Kidney epithelial cell (primary cell): ENCODE results near the gene UROC1. TPM values are rescaled to one million over a fixed set of nuclear protein-coding genes. Genes with fewer than 3 reads are reported as not detected.

Experiments
- DNase-seq: peaks from one replicate; pipeline ENCODE4 v3.0.0-alpha.2; 2010; ENCODE audit warnings: low read depth
- H3K27me3 ChIP-seq: 2 replicates; pipeline ENCODE4 v1.6.0; 2011; ENCODE audit warnings: low read length; ENCODE audit not compliant: control insufficient read depth, insufficient read depth
- H3K36me3 ChIP-seq: 2 replicates; pipeline ENCODE4 v1.5.1; 2011; ENCODE audit warnings: low read length; ENCODE audit not compliant: control insufficient read depth, insufficient read depth
- H3K4me3 ChIP-seq: 2 replicates; pipeline ENCODE4 v1.5.1; 2011; ENCODE audit warnings: low read depth, mild to moderate bottlenecking, control low read depth, low read length
- CTCF ChIP-seq: IDR thresholded peaks from 2 replicates; pipeline ENCODE4 v1.5.1; 2011; ENCODE audit warnings: mild to moderate bottlenecking, moderate library complexity, low read length, control low read depth, inconsistent platforms; ENCODE audit not compliant: insufficient read depth, poor library complexity, severe bottlenecking
- total RNA-seq: library from RNA; depleted of rRNA; stranded (reverse); fragments of >200 nt; gene quantifications from 2 replicates; pipeline ENCODE4 v1.2.3, GENCODE V29; 2015

Gene UROC1
- total RNA-seq, 1 donor from 2014 or later, result not detected

DNA sequence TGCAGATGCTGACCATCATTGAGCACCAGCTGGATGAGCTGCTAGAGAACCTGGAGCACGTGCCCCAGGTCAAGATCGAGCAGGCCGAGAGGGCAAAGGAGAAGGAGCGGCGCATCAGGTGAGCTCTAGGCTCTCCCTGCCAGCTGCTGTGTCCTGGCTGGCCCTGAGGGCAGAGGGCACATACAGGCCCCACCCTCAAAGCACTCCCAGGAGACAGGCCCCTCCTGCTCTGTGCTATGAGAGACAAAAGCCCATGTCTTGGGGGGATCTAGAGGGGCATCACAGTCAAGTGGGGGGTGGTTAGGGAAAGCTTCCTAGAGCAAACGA is 83.3 kb downstream of the UROC1 start:
- H3K27me3 ChIP-seq, result no peaks in the 10 kb centered on the region
- H3K36me3 ChIP-seq, result no peaks in the 10 kb centered on the region
- DNase-seq, result no peak
- no peak overlapping the region for H3K4me3 ChIP-seq
- no peak for TF ChIP-seq CTCF

DNA sequence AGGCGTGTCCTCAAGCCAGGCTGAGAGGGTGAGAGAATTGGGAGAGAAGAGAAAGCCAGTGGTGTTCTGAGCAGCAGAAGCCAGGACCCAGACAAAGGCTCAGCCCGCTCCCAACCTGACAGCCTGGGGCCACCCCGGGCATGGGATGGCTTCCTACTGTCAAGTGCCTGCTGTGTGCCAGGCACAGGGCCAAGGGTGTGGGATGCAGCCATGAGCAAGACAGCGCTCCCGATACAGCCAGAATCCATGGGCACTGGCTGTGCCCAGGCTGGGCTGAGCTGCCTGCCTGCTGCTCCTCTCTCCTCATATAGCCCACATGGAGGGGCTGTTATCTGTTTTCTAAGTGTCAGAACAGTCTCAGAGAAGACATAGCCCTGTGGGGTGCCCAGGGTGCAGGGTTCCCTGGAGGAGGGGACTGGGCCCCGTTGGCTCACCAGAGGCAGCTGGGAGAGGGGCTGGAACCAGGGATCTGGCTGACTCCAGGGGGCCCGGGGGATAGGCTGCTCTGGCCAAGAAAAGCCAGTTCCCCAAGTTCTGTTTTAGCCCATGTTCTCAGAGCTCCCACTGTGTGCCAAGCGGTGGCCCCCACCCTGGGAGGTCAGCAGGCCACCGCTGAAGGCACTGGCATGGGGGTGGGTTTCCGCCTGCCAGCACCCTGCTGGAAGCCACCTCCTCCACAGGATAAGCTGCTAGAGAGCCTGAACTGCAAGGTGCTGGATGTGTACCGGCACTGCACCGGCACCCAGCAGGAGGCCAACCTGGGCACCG is 83.9 kb downstream of the UROC1 start:
- TF ChIP-seq CTCF, result no peak
- Histone ChIP-seq H3K4me3 (no peak overlapping the region), H3K36me3 (no peaks in the 10 kb centered on the region), H3K27me3 (no peaks in the 10 kb centered on the region)
- no peak for DNase-seq

- H3K36me3 ChIP-seq, result no peaks in the 10 kb centered on the region
Measured at GRCh38 chr3:126433105-126433430, 84.5 kb downstream of the UROC1 start.

DNA sequence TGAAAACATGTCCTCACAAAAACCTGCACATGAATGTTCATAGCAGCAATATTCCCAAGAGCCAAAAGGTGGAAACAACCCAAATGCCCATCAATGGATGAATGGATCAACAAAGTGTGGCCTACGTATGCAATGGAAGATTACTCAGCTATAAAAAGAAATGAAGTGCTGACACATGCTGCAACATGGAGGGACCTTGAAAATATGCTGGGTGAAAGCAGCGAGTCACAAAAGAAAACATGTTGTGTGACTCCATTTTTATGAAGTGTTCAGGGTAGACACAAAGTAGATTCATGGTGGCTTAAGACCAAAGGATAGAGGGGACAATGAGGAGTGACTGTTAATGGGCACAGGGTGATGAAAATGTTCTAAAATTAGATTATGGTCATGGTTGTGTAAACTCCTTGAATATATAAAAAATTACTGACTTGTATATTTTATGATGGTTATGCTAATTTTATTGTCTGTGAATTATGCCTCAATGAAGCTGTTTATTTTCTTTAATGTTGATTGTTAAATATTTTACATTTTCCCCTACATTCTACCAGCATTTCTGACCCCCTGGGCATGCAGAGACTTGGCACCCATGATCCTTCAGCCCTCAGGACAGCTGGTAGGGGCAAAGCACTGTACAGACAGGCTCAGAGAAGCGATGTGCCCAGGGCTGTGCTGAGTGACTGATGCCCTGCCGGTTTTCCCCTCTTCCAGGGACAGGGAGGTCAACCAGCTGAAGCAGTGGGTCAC is 85.0 kb downstream of the UROC1 start:
- Histone ChIP-seq H3K27me3 (no peaks in the 10 kb centered on the region), H3K4me3 (no peak overlapping the region), H3K36me3 (no peaks in the 10 kb centered on the region)
- peak; percentile 1 for DNase-seq
- no peak for TF ChIP-seq CTCF

More at GRCh38 chr3:126433105-126433430, 84.5 kb downstream of the UROC1 start:
- DNase-seq, result no peak
- TF ChIP-seq CTCF, result no peak
- Histone ChIP-seq H3K27me3 (no peaks in the 10 kb centered on the region), H3K4me3 (no peak overlapping the region)

Other genes with a start within 250 kb of the UROC1 start
- 0.55 and 0.67 TPM in 2 replicates for gene KLF15, start 160.4 kb downstream of the UROC1 start, total RNA-seq
- not detected in 2 replicates for gene CFAP100, start 122.9 kb downstream of the UROC1 start, total RNA-seq
- 38.4 and 39.4 TPM in 2 replicates for gene ZXDC, start 41.9 kb downstream of the UROC1 start, total RNA-seq
- 1.1 TPM in 1 of 2 replicates, not detected in the other for gene CHST13, start 6.4 kb upstream of the UROC1 start, total RNA-seq
- not detected in 2 replicates for gene C3orf22, start 41.2 kb upstream of the UROC1 start, total RNA-seq
- 5.5 and 6.2 TPM in 2 replicates for gene TXNRD3, start 137.4 kb upstream of the UROC1 start, total RNA-seq
- 28.7 and 30.1 TPM in 2 replicates for gene CHCHD6, start 186.5 kb upstream of the UROC1 start, total RNA-seq